ENCODE measurements around the gene ATAD2B. TPM values are rescaled to one million over a fixed set of nuclear protein-coding genes. Genes with fewer than 3 reads are reported as not detected.

ATAD2B gene
- total and polyA plus RNA-seq, 2 of the 8 experiments (the other 6 are each of a cell fraction or from before 2014, with no cell fraction given) = 3.4 to 16.1 TPM

GRCh38 chr2:23712756-23713151, 214.2 kb downstream of the ATAD2B start:
- Histone ChIP-seq H3K27me3 (replicated peaks in 1 of 4; ENCODE audit: control insufficient read depth in 3 of 4, extremely low read depth in 1 of 4, insufficient read depth in 3 of 4, low read length in 3 of 4) (no peaks in the 10 kb centered on the region), H3K4me2 (ENCODE audit: insufficient read depth in 1 of 2, low read depth in 2 of 2, low read length in 2 of 2) (peak overlapping the region in 1 of 2 experiments; percentile 26; a peak in 1 of 4 replicates), H2BK5ac (ENCODE audit: low read depth, low read length) (0 out of 2 replicates have a peak overlapping the region, but pooled peaks have one; percentile 76), H3K4ac (replicated peaks; ENCODE audit: insufficient read length, low read depth, low read length) (no peak overlapping the region), H3K9ac (replicated peaks in 1 of 4; ENCODE audit: extremely low read depth in 1 of 4, low read depth in 3 of 4, low read length in 3 of 4) (no peak overlapping the region; a peak in 2 of 7 replicates), H2BK12ac (ENCODE audit: low read depth, low read length) (no peak overlapping the region), H3K23ac (ENCODE audit: insufficient read length) (peak overlapping the region; percentile 7), H4K20me1 (replicated peaks in 1 of 2; ENCODE audit: control insufficient read depth in 1 of 2, insufficient read depth in 2 of 2, low read length in 2 of 2) (no peaks in the 10 kb centered on the region), H3K18ac (ENCODE audit: extremely low read depth, low read length) (0 out of 2 replicates have a peak overlapping the region, but pooled peaks have one; percentile 25), H3K9me3 (ENCODE audit: insufficient read depth in 2 of 2, low read depth in 1 of 2, low read length in 1 of 2) (no peaks in the 10 kb centered on the region), H2BK20ac (ENCODE audit: low read length) (0 out of 2 replicates have a peak overlapping the region, but pooled peaks have one; percentile 40), H2AFZ (ENCODE audit: low read length) (no peak overlapping the region), H3K79me1 (ENCODE audit: low read depth, low read length) (no peaks in the 10 kb centered on the region), H3K27ac (ENCODE audit: low read depth, low read length) (no peak overlapping the region), H3K4me3 (ENCODE audit: extremely low read depth in 1 of 4, insufficient read depth in 2 of 4, low read depth in 3 of 4, low read length in 4 of 4) (no peak overlapping the region), H2BK120ac (replicated peaks; ENCODE audit: low read depth, low read length) (no peak overlapping the region), H4K8ac (ENCODE audit: extremely low read depth, insufficient read depth, low read length) (no peak overlapping the region), H2BK15ac (ENCODE audit: low read length) (no peak overlapping the region), H4K91ac (replicated peaks; ENCODE audit: insufficient read length, low read length) (no peak overlapping the region), H3K14ac (ENCODE audit: insufficient read length) (no peak overlapping the region), H3K4me1 (replicated peaks in 1 of 4; ENCODE audit: control insufficient read depth in 3 of 4, insufficient read depth in 4 of 4, low read length in 3 of 4) (peaks cover 5 to 11% (median 9%) of the 10 kb centered on the region in 4 experiments), H4K5ac (ENCODE audit: insufficient read length, low read depth, low read length) (no peak overlapping the region), H3K23me2 (ENCODE audit: low read depth, low read length) (no peaks in the 10 kb centered on the region), H3K36me3 (ENCODE audit: control insufficient read depth in 2 of 4, insufficient read depth in 4 of 4, low read length in 3 of 4) (no peaks in the 10 kb centered on the region), H3K56ac (replicated peaks; ENCODE audit: insufficient read length, low read depth, low read length) (no peak overlapping the region), H2AK5ac (ENCODE audit: low read depth, low read length) (no peak overlapping the region), H3K79me2 (ENCODE audit: control insufficient read depth in 1 of 2, insufficient read depth in 2 of 2, low read length in 2 of 2) (no peaks in the 10 kb centered on the region)
- FAIRE-seq = no peak
- CTCF ChIA-PET (ENCODE audit: partially characterized antibody) = interaction anchor here (0.5 kb wide), 1 partner anchor 207 kb away, joined by 4 read pairs; no protein-coding TSS in a partner anchor
- TF ChIP-seq ATF3 (IDR thresholded peaks at IDR 0.05; ENCODE audit: insufficient read depth, low read depth, low read length) = no peak
- POLR2A ChIA-PET (ENCODE audit: partially characterized antibody) = no interaction called here
- 60% methylated on average over 2 of the region's 2 CpGs; no CpG with 5 or more reads in 1 of the 2 experiments for WGBS, 2 experiments (ENCODE audit: extremely low coverage in 1 of 2, insufficient coverage in 1 of 2, insufficient read length in 1 of 2, insufficient replicate concordance in 2 of 2, low coverage in 1 of 2, low lambda C conversion rate in 2 of 2, missing lambda C conversion rate in 1 of 2)
- peak in 1 of 2 experiments; percentile 45 for DNase-seq (ENCODE audit: low read depth in 1 of 2, low spot score in 2 of 2)

All from H1 (cell line).